T-helper 2 cell treated with Interferon-gamma antibody and Interleukin-4, amounts not matched to agents 100 ng/mL and 5 ng/mL, for 36 hours (primary cell): Measurements from ENCODE around the gene PDK4. TPM values are rescaled to one million over a fixed set of nuclear protein-coding genes. Genes with fewer than 3 reads are reported as not detected.
"Not testable (repeated sequence)": the region's sequence is repeated elsewhere in the genome, so short reads cannot be mapped to it uniquely, and the experiment has no call there.

Source experiments
- intact Hi-C: fragments of 100-400 bp; cut with micrococcal nuclease; formaldehyde crosslinking; loops from one replicate; pipeline ENCODE4 v1.15.1; 2023
- total RNA-seq: library from RNA; stranded (reverse); gene quantifications from 2 replicates; pipeline ENCODE4 v1.2.3, GENCODE V29; 2022

PDK4 gene
- total RNA-seq, 1 donor from 2014 or later: not detected

GRCh38 chr7:95604811-95605210, 8.5 kb upstream of the PDK4 start:
- intact Hi-C loops: not testable (repeated sequence)

DNA sequence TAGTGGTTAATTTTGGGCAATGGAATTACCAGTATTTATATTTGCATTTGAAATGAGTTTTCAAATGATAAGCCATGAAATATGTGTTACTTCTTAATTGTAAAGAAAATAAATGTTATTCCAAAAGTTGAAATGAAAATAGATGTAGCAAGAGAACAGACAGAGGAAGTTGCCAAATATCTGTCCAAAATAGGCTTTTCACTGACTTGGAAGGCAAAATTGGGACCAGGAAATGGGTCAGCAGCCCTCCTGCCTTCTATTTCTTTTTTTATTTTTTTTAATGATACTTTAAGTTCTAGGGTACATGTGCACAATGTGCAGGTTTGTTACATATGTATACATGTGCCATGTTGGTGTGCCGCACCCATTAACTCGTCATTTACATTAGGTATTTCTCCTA, 8.1 kb upstream of the PDK4 start:
- intact Hi-C loops: not testable (repeated sequence)

DNA sequence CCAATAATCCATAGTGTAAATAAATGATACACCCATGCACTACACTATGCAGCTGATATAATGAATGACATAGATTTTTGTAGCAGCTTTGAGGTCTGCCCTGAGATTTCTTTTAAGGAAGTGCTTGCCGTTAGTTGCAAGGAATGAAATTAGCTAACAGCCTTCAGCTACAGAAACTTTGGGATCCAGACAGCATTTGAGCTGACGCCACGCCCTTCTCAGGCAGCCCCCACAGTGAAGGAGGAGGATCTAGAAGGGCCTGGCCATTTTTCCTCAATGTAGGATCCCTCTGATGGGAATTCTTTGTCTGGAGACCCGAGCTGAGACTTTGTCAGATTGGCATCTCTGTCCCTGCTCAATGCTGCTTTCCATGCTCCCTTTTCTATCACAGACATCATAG, 6.1 kb upstream of the PDK4 start:
- intact Hi-C loops: no loop called here

- intact Hi-C loops: no loop called here
These were observed 5.0 kb upstream of the PDK4 start for GRCh38 chr7:95601316-95601715.

GRCh38 chr7:95599069-95599468, 2.8 kb upstream of the PDK4 start:
- intact Hi-C loops: no loop called here

GRCh38 chr7:95598511-95598910, 2.2 kb upstream of the PDK4 start:
- intact Hi-C loops: no loop called here

- intact Hi-C loops: no loop called here
These were observed 544 bp downstream of the PDK4 start for GRCh38 chr7:95595746-95596197.

- intact Hi-C loops: no loop called here
These were observed 2.1 kb downstream of the PDK4 start for GRCh38 chr7:95594185-95594584.

GRCh38 chr7:95593343-95593742, 3.0 kb downstream of the PDK4 start:
- intact Hi-C loops: no loop called here

GRCh38 chr7:95592570-95592969, 3.7 kb downstream of the PDK4 start:
- intact Hi-C loops: no loop called here

DNA sequence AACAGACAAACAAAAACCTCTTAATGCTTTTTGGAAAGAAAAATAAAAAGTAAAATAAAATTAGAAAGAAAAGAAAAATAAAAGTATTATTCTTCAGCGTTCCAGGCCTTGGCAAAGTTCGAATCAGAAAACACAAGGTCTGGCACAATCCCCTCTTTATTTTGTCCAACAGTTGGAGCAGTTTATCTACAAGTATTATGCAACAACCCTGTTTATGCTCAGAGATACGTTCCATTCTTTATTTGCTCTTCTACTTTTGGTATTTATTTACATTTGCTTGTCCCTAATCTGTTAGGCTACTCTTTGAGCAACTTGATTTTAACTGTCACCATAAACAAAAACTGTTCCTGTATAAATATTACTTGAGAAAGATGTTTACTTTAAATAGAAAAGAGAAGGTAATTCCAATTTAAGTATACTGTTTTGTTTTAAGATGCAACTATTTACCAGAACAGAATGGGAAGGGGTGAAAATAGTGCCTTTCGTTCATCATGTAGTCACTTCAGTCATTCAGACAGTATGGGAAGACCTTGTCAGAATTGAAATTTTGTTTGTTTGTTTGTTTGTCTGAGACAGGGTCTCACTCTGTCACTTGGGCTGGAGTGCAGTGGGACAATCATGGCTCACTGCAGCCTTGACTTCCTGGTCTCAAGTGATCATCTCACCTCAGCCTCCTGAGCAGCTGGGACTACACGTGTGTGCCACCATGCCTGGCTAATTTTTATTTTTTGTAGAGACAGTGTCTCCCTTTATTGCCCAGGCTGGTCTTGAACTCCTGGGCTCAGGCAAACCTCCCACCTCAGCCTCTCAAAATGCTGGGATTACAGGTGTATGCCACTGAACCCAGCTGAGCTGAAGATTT, 5.7 kb downstream of the PDK4 start:
- intact Hi-C loops: no loop called here

DNA sequence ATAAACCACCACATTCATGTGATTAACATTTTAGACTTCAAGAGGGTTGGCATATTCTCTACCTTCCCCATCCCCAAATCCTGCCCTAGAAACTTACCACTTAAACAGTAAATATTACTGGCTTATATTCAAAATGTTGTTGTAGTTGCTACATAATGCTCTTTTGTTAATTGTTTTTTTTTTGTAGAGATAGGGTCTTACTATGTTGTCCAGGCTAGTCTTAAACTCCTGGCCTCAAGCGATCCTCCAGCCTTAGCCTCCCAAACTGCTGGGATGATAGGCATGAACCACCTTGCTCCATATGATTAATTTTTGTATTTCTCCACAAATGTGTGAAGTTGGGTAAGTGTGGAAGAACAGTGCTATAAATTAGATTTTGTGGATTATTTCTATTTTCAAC, 6.5 kb downstream of the PDK4 start:
- intact Hi-C loops: no loop called here

- intact Hi-C loops: no loop called here
These were observed 7.3 kb downstream of the PDK4 start for GRCh38 chr7:95589031-95589430.

DNA sequence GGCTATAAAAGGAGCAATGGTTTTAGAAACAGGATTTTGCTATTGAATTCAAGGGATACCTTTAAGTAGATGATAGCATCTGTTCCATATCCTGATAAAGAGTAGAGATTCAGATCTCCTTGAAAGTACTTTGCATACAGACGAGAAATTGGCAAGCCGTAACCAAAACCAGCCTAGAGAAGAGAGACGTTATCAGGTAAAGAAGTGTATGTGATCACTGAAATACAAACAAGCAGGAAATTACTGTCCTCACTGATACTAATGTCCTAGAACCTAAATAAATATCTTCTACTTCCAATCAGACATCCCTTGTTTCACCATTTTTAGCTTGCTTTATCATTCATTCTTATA, 9.4 kb downstream of the PDK4 start:
- intact Hi-C loops: no loop called here

DNA sequence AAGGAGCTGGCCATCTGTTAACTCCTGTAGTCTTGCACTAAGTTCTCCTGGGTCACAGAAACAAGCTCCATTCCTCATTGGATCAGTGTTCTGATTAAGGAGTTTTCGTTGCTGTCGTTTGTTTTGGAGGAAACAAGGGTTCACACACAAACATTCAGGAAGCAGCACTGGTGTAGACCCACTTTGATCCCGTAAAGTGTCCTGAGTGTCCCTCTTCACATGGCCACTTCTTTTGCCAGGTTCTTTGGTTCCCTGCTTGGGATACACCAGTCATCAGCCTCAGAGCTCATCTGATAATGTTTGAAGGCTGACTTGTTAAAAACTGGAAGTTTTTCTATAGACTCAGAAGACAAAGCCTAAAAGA, 10.9 kb downstream of the PDK4 start:
- intact Hi-C loops: no loop called here

DNA sequence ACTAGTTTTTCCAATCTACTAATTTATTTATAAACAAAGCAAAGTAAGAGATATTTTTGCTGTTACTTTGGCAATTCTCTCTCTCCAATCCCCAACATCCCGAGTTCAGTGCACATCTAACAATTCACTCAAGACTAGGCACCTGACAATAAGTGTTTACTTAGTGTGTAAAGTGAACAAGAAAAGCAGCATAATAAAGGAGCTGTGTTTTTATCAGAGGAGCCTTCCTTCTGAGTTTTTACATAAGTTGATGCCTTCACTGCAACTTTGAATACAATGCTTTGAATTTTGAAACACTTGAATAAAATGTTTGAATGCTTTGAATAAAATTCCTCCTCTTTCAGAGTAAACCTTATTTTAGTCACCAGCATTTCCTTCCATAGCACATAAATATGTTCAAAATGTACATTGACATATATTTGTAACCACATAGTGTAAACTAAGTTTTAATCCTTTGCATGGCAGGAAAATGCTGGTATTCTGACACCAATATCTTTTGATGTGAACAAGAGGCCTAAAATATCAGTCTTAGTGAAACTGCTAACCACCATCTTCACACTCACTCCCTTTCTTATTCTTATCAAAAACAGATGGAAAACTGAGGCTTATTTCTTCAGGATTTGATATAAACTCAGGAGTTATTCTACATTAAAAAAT, 11.4 kb downstream of the PDK4 start:
- intact Hi-C loops: no loop called here

- intact Hi-C loops: no loop called here
These were observed 12.3 kb downstream of the PDK4 start for GRCh38 chr7:95583834-95584621.

DNA sequence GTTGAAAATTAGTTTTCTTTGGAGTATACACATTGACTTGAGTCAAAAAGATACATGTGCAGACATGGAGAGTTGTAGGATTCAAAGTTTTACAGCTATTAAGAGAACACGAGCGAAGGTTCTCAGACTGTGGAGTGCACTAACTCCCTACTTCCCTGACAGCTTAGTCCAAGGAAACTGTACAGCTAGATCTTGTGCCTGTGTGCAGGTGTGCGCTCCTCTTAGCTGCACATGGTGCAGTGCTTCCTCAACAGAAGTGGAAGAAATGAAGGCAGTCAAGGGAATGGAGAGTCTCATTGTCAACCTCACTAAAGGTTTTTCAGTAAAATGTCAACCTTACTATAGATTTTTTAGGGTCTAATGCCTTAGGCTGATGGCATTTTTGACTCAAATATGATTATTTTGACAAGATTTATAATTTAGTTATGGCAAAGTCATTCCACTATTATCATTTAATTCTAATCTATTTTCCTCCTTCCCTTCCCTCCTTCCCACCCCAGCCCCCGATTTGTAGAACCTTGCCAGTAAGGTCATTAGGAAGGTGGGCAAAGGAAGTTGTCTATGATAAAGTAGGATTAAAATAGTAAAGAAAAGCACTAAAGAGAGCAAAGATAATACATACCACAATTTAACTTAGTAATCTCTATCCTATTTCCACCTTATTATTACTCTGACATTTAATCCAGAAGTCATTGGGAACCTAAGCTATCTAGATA, 13.6 kb downstream of the PDK4 start:
- intact Hi-C loops: no loop called here

DNA sequence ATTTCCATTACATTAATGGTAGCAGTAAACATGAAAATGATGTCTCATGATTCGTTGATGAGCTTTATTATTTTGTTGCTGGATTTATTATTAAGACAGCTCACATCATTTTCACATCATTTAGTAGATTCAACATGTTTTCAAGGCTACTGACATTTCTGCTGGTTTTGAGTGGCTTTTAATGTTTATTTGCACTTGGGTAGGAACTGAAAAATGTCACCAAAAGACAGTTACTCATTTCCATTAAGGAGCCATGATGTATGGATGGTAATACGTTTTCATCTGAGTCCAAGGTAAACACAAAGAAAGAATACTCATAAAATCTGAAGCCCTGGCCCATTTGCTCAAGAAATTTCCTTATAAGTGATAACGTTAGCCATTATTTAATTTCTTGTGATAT, 14.8 kb downstream of the PDK4 start:
- intact Hi-C loops: no loop called here

DNA sequence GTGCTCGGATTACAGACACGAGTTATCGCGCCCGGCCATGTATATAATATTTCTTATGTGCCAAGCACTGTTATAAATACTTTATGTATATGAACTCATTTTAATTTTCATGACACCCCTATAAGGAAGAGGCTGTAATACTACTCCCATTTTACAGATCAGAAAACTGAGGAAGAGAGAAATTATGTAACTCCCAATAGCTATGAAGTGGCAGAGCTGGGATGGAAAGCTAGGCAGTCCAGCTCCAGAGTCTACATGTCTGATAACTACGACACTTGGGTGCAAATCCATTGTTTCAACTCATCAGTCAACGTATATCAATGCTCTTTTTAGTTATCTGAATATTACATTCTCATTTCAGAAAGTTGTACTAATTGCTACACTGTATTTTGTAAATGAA, 17.0 kb downstream of the PDK4 start:
- intact Hi-C loops: no loop called here

DNA sequence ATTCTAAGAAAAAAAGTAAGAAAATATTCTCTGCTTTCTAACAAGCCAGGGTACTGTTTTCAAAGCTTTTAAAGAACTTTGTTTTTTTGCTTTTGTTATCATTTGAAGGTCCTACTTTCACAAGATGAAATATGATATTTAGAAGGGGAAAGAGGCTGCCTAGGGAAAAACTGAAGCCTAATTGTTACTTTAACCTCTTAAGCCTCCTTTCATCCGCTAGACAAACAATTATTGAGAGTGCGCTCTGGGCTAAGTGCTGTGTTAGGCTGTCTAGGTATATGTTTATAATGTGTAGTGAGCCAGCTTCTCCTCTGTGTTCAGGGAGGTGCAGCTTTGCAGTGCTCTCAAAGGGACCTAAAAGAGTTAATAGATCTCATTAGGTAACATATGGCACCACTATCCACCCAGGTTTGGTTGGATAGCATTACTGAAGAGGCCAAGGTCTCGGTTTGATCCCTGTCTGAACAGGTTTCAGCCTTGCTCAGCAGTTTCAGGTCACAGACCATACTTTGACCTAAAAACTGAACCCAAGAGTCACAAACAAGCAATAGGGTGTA, 17.9 kb downstream of the PDK4 start:
- intact Hi-C loops: no loop called here
